Ectodermal cell (in vitro differentiated cells): ENCODE data around the gene FAM241B.

Source experiments
- H3K27ac ChIP-seq: 2 replicates; pipeline ENCODE4 v1.7.0; 2013; ENCODE audit warnings: mild to moderate bottlenecking, low read depth, low read length; ENCODE audit not compliant: insufficient read depth, poor library complexity, severe bottlenecking
- H3K27me3 ChIP-seq: 2 replicates; pipeline ENCODE4 v1.7.0; 2013; ENCODE audit warnings: mild to moderate bottlenecking, low read length; ENCODE audit not compliant: insufficient read depth, control insufficient read depth, poor library complexity, severe bottlenecking
- H3K36me3 ChIP-seq: one replicate; pipeline ENCODE4 v1.7.0; 2013; ENCODE audit warnings: low read length; ENCODE audit not compliant: control insufficient read depth, insufficient read depth
- H3K4me1 ChIP-seq: one replicate; pipeline ENCODE4 v1.7.0; 2013; ENCODE audit warnings: low read length; ENCODE audit not compliant: control insufficient read depth, insufficient read depth
- H3K4me3 ChIP-seq: 2 replicates; pipeline ENCODE4 v1.7.0; 2013; ENCODE audit warnings: low read depth, low read length, control low read depth; ENCODE audit not compliant: insufficient read depth
- H3K9me3 ChIP-seq: 2 replicates; pipeline ENCODE4 v1.7.0; 2013; ENCODE audit warnings: mild to moderate bottlenecking, low read length, moderate library complexity; ENCODE audit not compliant: control insufficient read depth
- WGBS, 2 experiments: methylation state at CpG; one replicate each; pipeline ENCODE4 v1.1.7; 2013; ENCODE audit warnings: missing lambda C conversion rate in 2 of 2; 5-methylcytosine and 5-hydroxymethylcytosine counted together

Gene FAM241B

DNA sequence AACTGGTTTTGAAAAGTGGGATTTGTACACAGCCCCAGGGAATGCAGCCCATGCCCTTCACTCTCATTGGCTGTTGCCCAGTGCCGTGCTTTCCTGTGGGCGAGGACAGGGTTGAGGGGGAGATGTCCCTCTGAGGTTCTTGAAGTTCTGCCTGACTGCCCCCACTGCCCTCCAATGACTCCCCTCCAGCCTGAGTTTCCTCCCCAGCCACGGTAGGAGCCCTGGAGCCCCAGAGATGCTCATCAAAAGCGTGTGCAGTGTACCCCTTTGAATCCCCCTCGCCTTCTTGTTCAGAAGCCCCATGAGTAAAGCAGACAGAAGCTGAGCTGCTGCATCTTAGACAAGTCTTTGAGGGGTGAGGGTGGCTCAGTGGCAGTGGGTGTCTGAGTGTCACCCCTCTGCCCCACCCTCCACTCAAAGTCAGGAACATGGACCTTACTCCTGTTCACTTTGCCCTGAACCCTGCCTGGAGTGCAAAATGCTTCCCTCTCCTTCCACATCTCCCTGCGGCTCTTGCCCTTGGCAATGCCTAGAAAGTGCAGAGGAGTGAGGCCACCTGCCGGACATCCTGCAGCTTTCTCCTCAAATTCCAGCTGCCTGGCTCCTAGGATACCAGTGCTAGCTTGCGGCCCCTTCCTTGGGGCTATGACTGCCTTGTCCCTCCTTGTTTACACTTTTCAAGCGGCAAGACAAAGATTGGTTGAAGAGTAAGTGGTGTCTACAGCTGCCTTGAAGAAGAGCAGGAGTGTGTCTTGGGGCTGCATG is 19.9 kb downstream of the FAM241B start:
- WGBS, 2 experiments: 77 to 81% methylated on average over 9 of the region's 9 CpGs
- Histone ChIP-seq H3K9me3 (no peaks in the 10 kb centered on the region), H3K27me3 (no peaks in the 10 kb centered on the region), H3K36me3 (no peaks in the 10 kb centered on the region), H3K27ac (no peak overlapping the region), H3K4me1 (peaks cover 20% of the 10 kb centered on the region), H3K4me3 (no peak overlapping the region)

DNA sequence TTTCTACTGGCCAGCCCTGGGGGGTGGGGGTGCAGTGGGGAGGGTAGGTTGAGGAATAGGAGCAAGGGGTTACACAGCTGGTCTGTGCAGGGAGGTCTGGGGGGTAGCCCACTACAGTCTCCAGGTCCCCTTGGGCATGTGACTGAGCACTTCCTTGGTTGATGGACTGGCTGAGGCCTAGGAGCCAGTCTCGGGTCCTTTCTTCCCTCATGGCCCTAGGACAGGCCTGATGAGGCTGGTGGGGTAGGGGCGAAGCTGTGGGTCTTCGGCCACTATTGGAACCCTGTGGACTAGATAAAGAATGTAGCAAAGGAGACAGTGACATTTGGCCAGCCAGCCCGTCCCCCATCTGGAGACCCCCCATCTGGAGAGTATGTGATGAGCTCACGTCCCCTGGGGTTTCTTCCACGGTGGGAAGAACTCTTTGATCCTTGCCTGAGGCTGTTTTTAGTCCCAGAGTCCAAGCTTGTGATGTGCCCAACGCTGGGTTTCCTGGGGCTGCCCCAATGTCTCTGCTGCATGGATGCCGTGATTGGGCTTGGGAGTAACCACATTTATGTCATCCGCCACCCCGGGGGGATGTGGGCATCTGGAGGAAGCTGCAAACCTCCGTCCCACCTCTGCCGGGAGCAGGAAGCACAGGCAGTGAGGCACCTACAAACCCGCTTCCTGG is 20.7 kb downstream of the FAM241B start:
- Histone ChIP-seq H3K27me3 (no peaks in the 10 kb centered on the region), H3K9me3 (no peaks in the 10 kb centered on the region), H3K36me3 (no peaks in the 10 kb centered on the region), H3K4me1 (peaks cover 13% of the 10 kb centered on the region), H3K4me3 (no peak overlapping the region), H3K27ac (no peak overlapping the region)
- 75 to 79% methylated on average over 13 of the region's 13 CpGs for WGBS, 2 experiments

DNA sequence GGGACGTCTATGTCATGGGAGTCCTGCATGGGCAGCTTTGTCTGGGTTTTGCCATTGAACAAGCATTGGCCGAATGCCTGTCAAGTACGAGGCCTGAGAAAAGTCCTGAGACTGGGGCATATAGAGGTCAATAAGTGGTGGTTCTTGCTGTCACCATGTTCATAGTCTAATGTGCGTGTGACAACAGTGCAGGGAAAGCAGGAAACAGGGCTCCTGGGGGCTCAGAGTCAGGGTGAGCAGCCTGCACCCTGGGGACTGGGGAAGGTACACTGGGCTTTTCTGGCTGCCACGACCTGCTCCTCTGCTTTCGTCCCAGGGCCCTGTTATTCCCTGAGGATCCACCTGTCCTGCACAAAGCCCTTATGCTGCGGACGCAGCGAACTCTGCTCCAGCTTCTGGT is 21.3 kb downstream of the FAM241B start:
- 93 to 94% methylated on average over 9 of the region's 9 CpGs for WGBS, 2 experiments
- H3K9me3 ChIP-seq: no peaks in the 10 kb centered on the region
- no peak overlapping the region for H3K4me3 ChIP-seq
- H3K27me3 ChIP-seq: no peaks in the 10 kb centered on the region
- H3K36me3 ChIP-seq: no peaks in the 10 kb centered on the region
- peaks cover 14% of the 10 kb centered on the region for H3K4me1 ChIP-seq
- H3K27ac ChIP-seq: no peak overlapping the region

DNA sequence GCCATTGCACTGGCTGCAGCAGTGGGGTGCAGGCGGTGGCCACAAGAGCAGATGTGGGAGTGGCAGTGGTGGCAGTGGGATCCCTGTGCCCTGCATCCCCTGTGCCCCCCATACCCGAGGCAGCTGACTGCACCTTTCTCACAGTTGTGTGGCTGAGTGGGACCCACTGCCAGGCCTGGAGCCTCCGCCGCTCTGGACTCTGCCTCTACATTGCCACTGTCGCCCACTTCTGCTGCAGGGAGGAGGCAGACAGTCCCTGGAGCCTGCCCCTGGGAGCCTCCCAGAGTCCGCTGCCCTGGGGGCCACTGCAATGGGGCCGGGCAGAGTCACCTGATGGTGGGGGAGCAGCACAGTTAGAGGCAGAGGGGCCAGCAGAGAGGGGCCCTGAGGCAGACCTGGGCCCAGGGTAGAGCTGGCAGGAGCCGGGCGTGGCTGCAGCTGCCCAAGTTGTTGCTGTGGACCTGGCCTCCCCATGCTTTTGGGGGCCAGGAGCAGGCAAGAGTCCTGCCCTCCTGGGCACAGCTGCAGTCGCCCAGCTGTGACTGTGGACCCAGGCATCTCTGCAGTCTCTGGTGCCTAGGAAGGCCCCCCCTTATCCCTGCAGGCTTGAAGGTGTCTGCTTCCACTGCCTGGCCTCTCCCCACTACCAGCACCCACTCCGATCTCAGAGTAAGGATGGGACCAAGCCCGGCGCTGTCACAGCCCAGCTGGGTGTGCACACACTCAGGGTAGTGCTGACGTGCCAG is 22.2 kb downstream of the FAM241B start:
- no peaks in the 10 kb centered on the region for H3K9me3 ChIP-seq
- H3K4me1 ChIP-seq: peaks cover 19% of the 10 kb centered on the region
- H3K27me3 ChIP-seq: no peaks in the 10 kb centered on the region
- no peak overlapping the region for H3K4me3 ChIP-seq
- no peaks in the 10 kb centered on the region for H3K36me3 ChIP-seq
- H3K27ac ChIP-seq: no peak overlapping the region
- 90 to 91% methylated on average over 14 of the region's 14 CpGs for WGBS, 2 experiments

DNA sequence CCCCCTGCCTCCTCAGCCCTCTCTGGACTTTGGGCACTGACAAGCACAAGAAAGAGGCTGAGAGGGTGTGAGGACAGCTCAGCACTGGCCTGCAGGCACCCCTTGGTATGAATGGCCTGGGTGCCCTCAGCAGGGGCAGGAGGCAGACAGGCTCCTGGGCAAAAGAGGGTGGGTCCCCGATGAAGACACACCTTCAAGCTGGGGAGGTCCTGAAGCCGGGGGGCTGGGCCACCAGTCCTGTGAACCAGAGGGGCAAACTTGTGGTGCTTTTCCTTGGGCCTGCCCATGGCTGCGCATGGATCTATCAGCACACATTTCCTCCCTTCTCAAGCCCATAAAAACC is 22.8 kb downstream of the FAM241B start:
- Histone ChIP-seq H3K4me3 (no peak overlapping the region), H3K36me3 (no peaks in the 10 kb centered on the region), H3K27me3 (no peaks in the 10 kb centered on the region), H3K4me1 (peaks cover 21% of the 10 kb centered on the region), H3K27ac (no peak overlapping the region), H3K9me3 (no peaks in the 10 kb centered on the region)
- WGBS, 2 experiments: 96% methylated on average over 3 of the region's 3 CpGs

DNA sequence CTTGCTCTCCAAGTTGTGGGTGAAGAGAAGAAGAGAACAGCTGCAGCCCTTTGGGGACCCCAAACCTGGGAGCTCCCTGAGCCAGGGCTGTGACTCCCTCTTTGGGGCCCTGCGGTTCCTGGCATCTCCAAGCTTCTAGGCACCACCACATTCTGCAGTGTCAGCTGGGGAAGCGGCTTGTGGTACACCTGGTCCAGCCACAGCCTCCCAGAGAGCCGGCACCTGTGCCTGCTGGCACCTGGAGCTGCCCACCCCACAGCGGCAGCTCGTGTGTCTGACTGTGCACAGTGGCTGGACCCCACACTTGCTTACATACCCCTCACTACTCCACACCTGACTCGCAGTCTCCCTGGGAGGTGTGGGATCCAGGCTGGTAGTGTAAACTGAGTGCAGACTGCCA is 23.5 kb downstream of the FAM241B start:
- no peaks in the 10 kb centered on the region for H3K9me3 ChIP-seq
- H3K27me3 ChIP-seq: no peaks in the 10 kb centered on the region
- peaks cover 21% of the 10 kb centered on the region for H3K4me1 ChIP-seq
- H3K36me3 ChIP-seq: no peaks in the 10 kb centered on the region
- no peak overlapping the region for H3K4me3 ChIP-seq
- H3K27ac ChIP-seq: no peak overlapping the region
- WGBS, 2 experiments: 94 to 95% methylated on average over 6 of the region's 6 CpGs

DNA sequence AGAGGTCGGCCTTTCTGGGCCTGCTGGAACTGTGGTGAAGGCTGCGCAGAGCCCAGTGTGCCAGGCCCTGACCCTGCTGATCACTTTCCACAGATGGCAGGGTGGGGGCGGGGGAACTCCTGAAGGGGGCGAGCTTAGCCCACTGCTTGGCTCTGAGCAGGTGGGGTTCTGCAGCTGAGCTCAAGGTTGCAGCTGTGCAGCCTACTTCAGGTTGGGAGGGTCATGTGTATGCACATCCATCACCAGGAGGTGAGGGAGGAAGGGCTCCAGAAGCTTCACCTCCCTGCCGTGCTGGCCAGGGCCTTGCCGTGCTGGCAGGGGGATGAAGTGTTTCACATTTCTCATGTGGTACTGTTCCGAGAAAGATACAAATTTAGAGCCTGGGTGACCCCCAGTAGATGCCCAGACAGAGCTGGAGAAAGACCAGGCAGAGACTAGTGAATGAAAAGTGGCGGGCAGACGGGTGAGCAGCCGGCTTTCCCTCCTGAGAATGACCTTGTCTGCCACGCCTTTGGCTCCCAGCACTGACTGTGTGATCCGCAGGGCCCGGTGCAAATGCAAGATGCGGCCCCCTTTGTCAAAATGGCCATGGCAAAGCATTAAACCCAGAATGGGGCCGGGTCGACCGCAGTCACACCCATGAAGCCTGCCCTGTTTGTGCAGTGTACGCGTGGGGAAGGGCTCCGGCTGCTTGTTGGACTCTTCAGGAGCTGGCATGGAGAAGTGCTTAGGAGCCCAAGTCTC is 25.2 kb downstream of the FAM241B start:
- WGBS, 2 experiments: 83 to 85% methylated on average over 20 of the region's 20 CpGs

DNA sequence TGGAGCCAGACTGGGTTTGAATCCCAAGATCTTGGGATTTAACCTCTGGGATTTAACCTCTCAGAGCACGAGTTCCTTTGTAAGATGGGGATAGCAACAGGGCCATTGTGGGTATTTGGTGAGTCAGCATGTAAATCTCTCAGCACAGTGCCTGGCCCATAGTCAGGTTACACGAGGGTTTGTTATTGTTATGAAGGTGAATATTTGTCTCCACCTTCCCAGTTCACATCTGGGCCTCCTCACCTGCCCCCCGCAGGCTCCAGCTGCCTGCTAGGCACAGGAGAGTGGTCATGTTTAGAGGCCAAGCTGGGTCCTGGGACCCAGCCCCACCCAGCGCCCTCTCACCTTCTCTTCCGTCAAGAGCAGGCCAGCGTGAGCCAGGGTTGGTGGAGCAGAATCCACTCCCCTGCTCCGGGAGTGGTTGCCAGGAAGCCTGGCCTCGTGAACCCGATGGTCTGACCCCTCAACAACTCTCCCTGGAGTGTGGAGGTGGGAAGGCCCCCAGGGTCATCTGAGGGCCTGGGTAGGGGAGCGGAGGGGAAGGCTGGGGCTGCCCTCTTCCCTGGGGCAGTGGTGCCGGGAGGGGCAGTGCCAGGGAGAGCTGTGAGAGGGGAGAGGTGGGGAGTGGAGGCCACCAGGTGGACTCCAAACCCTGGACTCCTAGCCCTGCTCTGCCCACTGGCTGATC is 26.0 kb downstream of the FAM241B start:
- no peak overlapping the region for H3K4me3 ChIP-seq
- no peak overlapping the region for H3K27ac ChIP-seq
- H3K9me3 ChIP-seq: no peaks in the 10 kb centered on the region
- 61 to 66% methylated on average over 11 of the region's 11 CpGs for WGBS, 2 experiments
- peaks cover 17% of the 10 kb centered on the region for H3K4me1 ChIP-seq
- no peaks in the 10 kb centered on the region for H3K36me3 ChIP-seq
- H3K27me3 ChIP-seq: no peaks in the 10 kb centered on the region

More for the DNA sequence above, 25.2 kb downstream of the FAM241B start:
- Histone ChIP-seq H3K4me3 (no peak overlapping the region), H3K4me1 (peaks cover 20% of the 10 kb centered on the region), H3K27ac (no peak overlapping the region), H3K9me3 (no peaks in the 10 kb centered on the region), H3K36me3 (no peaks in the 10 kb centered on the region), H3K27me3 (no peaks in the 10 kb centered on the region)

DNA sequence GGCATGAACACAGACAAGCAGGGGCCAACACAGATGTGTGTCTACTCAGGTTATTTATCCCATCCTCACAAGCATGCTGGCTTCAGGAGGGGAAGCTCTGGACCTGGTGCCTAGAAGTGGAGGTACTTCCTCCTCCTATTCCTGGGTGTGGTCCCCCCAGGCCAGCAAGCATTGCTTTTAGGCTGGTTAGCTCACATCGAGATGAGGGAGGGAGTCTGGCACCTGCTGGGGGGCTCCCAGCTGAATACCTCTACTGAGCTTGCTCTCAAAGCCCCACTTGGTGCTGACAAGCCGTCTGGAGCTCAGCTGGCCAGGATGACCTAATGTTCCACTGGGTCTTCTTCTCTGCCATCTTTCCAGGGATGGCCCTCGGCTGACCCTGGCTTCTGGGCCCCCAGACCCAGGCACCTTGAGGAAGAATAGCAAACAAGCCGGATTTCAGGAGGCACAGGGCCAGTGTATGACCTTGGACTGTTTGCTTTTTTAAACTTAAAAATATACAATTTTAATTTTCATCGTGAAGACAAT is 26.8 kb downstream of the FAM241B start:
- Histone ChIP-seq H3K36me3 (no peaks in the 10 kb centered on the region), H3K9me3 (no peaks in the 10 kb centered on the region), H3K27ac (no peak overlapping the region), H3K4me1 (peaks cover 17% of the 10 kb centered on the region), H3K27me3 (no peaks in the 10 kb centered on the region), H3K4me3 (no peak overlapping the region)
- WGBS, 2 experiments: 67 to 68% methylated on average over 5 of the region's 5 CpGs
